H9 (cell line): ENCODE results near the gene TMEM51. TPM values are rescaled to one million over a fixed set of nuclear protein-coding genes. Genes with fewer than 3 reads are reported as not detected.

Experiments used
- DNase-seq: peaks from one replicate; pipeline ENCODE4 v3.0.0-alpha.2; 2017
- H2AFZ ChIP-seq: one replicate; pipeline ENCODE4 v1.6.1; 2013; ENCODE audit warnings: mild to moderate bottlenecking, low read length, control low read depth, moderate library complexity
- H2AK5ac ChIP-seq: 2 replicates; pipeline ENCODE4 v1.6.1; 2013; ENCODE audit warnings: low read length, control low read depth, mixed read lengths; ENCODE audit not compliant: insufficient read length
- H2BK120ac ChIP-seq: one replicate; pipeline ENCODE4 v1.6.1; 2013; ENCODE audit warnings: low read depth, mild to moderate bottlenecking, low read length, control low read depth, inconsistent platforms; ENCODE audit not compliant: poor library complexity, severe bottlenecking
- H2BK12ac ChIP-seq: 2 replicates; pipeline ENCODE4 v1.6.1; 2013; ENCODE audit warnings: low read length, control low read depth, mixed read lengths, low read depth; ENCODE audit not compliant: insufficient read length
- H2BK15ac ChIP-seq: 2 replicates; pipeline ENCODE4 v1.6.1; 2013; ENCODE audit warnings: low read depth, low read length, control low read depth
- H2BK20ac ChIP-seq: one replicate; pipeline ENCODE4 v1.6.1; 2013; ENCODE audit warnings: low read depth, mild to moderate bottlenecking, low read length, control low read depth, inconsistent platforms; ENCODE audit not compliant: poor library complexity, severe bottlenecking
- H2BK5ac ChIP-seq: 2 replicates; pipeline ENCODE4 v1.6.1; 2013; ENCODE audit warnings: low read length, control low read depth, mixed read lengths; ENCODE audit not compliant: insufficient read length
- H3K14ac ChIP-seq: 2 replicates; pipeline ENCODE4 v1.6.1; 2013; ENCODE audit warnings: low read length, control low read depth; ENCODE audit not compliant: insufficient read depth
- H3K18ac ChIP-seq: 2 replicates; pipeline ENCODE4 v1.6.1; 2013; ENCODE audit warnings: low read depth, mild to moderate bottlenecking, mixed read lengths, low read length, control low read depth; ENCODE audit not compliant: insufficient read length
- H3K23ac ChIP-seq: 2 replicates; pipeline ENCODE4 v1.6.1; 2013; ENCODE audit warnings: low read length, control low read depth, mixed read lengths, low read depth; ENCODE audit not compliant: insufficient read length
- H3K23me2 ChIP-seq: 2 replicates; pipeline ENCODE4 v1.6.1; 2013; ENCODE audit warnings: low read depth, mild to moderate bottlenecking, mixed read lengths, low read length, control low read depth; ENCODE audit not compliant: insufficient read length, poor library complexity, severe bottlenecking
- H3K27ac ChIP-seq: 2 replicates; pipeline ENCODE4 v1.5.1; 2013; ENCODE audit warnings: low read length, control low read depth, mixed read lengths, low read depth; ENCODE audit not compliant: insufficient read length
- H3K27me3 ChIP-seq: 2 replicates; pipeline ENCODE4 v1.6.1; 2013; ENCODE audit warnings: low read length, control low read depth, inconsistent platforms; ENCODE audit not compliant: insufficient read depth
- H3K4ac ChIP-seq: 2 replicates; pipeline ENCODE4 v1.6.1; 2013; ENCODE audit warnings: low read depth, mild to moderate bottlenecking, control low read depth, inconsistent platforms, low read length, moderate library complexity
- H3K4me1 ChIP-seq: 2 replicates; pipeline ENCODE4 v1.6.1; 2013; ENCODE audit warnings: low read length, control low read depth, inconsistent platforms; ENCODE audit not compliant: insufficient read depth
- H3K4me2 ChIP-seq: 2 replicates; pipeline ENCODE4 v1.6.1; 2013; ENCODE audit warnings: low read length, control low read depth, mixed read lengths; ENCODE audit not compliant: insufficient read length, insufficient read depth
- H3K56ac ChIP-seq: 2 replicates; pipeline ENCODE4 v1.6.1; 2013; ENCODE audit warnings: low read depth, mild to moderate bottlenecking, mixed read lengths, low read length, control low read depth; ENCODE audit not compliant: insufficient read length
- H3K79me1 ChIP-seq: 2 replicates; pipeline ENCODE4 v1.6.1; 2013; ENCODE audit warnings: low read depth, mild to moderate bottlenecking, moderate library complexity, low read length, control low read depth, inconsistent platforms; ENCODE audit not compliant: insufficient read depth, poor library complexity, severe bottlenecking
- H3K79me2 ChIP-seq: 2 replicates; pipeline ENCODE4 v1.6.1; 2013; ENCODE audit warnings: low read length, control low read depth, inconsistent platforms; ENCODE audit not compliant: insufficient read depth
- H3K9ac ChIP-seq: 2 replicates; pipeline ENCODE4 v1.6.1; 2013; ENCODE audit warnings: low read length, control low read depth, mixed read lengths; ENCODE audit not compliant: insufficient read length; ENCODE audit errors: extremely low read depth
- H3K9me3 ChIP-seq: one replicate; pipeline ENCODE4 v1.6.1; 2013; ENCODE audit warnings: low read depth, low read length, inconsistent platforms; ENCODE audit not compliant: control insufficient read depth
- H3T11ph ChIP-seq: one replicate; pipeline ENCODE4 v1.6.1; 2013; ENCODE audit warnings: mild to moderate bottlenecking, low read length, control low read depth, inconsistent platforms
- H4K20me1 ChIP-seq: one replicate; pipeline ENCODE4 v1.6.1; 2013; ENCODE audit not compliant: control insufficient read depth, insufficient read length, insufficient read depth
- H4K5ac ChIP-seq: 2 replicates; pipeline ENCODE4 v1.6.1; 2013; ENCODE audit warnings: low read depth, mild to moderate bottlenecking, mixed read lengths, low read length, control low read depth; ENCODE audit not compliant: insufficient read length
- H4K8ac ChIP-seq: replicated peaks from 2 replicates; pipeline ENCODE4 v1.6.1; 2013; ENCODE audit warnings: low read length, control low read depth, mixed read lengths, low read depth; ENCODE audit not compliant: insufficient read length
- H4K91ac ChIP-seq: 2 replicates; pipeline ENCODE4 v1.6.1; 2013; ENCODE audit warnings: low read depth, mild to moderate bottlenecking, moderate library complexity, mixed read lengths, low read length, control low read depth; ENCODE audit not compliant: insufficient read length
- H3K27ac Mint-ChIP-seq, 3 experiments: 2 replicates in 2 of 3; 3 replicates in 1 of 3; pipeline ENCODE4 v1.8.0; 2020 to 2021; ENCODE audit warnings: mixed read lengths in 3 of 3, mild to moderate bottlenecking in 1 of 3, moderate library complexity in 1 of 3
- H3K27me3 Mint-ChIP-seq: 2 replicates; pipeline ENCODE4 v1.8.0; 2021; ENCODE audit warnings: low read depth, mild to moderate bottlenecking, moderate library complexity, mixed read lengths
- H3K36me3 Mint-ChIP-seq, 3 experiments: 2 replicates in 2 of 3; 3 replicates in 1 of 3; pipeline ENCODE4 v1.8.0; 2020 to 2021; ENCODE audit warnings: low read depth in 3 of 3, mixed read lengths in 3 of 3; ENCODE audit not compliant: insufficient read depth in 1 of 3
- H3K4me1 Mint-ChIP-seq, 2 experiments: 2 replicates each; pipeline ENCODE4 v1.8.0; 2020; ENCODE audit warnings: mixed read lengths in 2 of 2
- H3K4me3 Mint-ChIP-seq, 2 experiments: 2 replicates in 1 of 2; 3 replicates in 1 of 2; pipeline ENCODE4 v1.8.0; 2020 to 2021; ENCODE audit warnings: mild to moderate bottlenecking in 2 of 2, mixed read lengths in 2 of 2, moderate library complexity in 1 of 2
- H3K9me3 Mint-ChIP-seq, 2 experiments: 2 replicates in 1 of 2; 3 replicates in 1 of 2; pipeline ENCODE4 v1.8.0; 2020; ENCODE audit warnings: mild to moderate bottlenecking in 2 of 2, mixed read lengths in 2 of 2, moderate library complexity in 1 of 2
- WGBS: extraction: QIAGEN DNeasy Blood & Tissue Kit; methylation state at CpG from one replicate; pipeline ENCODE4 v1.1.7; 2013; ENCODE audit warnings: missing lambda C conversion rate, low lambda C conversion rate, mixed read lengths; ENCODE audit not compliant: insufficient read length; ENCODE audit errors: extremely low coverage; 5-methylcytosine and 5-hydroxymethylcytosine counted together
- total RNA-seq: library from RNA; stranded (reverse); gene quantifications from 2 replicates; pipeline ENCODE4 v1.2.1, GENCODE V29; 2021
- TF ChIP-seq, protein P1 (sequence below): fragments of 200-600 bp; sonication (generic); conservative IDR thresholded peaks from 3 replicates; pipeline ENCODE4 v1.8.0; 2021; ENCODE audit warnings: antibody characterized with exemption, mild to moderate bottlenecking

Gene TMEM51
- total RNA-seq, 1 experiment from 2014 or later, result 4.6 TPM

DNA sequence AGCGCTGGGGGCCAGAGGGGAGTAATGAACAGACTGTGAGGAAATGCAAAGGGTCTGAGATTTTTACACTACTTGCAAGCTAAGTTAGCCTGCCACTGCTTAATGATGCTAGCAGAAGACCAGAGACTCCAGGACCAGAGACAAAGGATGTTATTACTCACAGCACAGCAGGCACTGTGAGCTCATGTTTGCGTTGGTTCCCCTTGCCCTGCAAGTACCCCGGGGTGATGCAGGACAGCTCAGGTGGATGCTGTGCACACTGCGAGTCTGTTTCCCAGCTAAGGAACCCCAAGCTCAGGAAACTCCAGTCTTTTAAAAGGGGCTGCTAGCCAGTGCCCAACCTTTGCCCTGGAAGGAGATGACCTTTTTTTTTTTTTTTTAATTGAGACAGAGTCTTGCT, 94.7 kb downstream of the TMEM51 start:
- H3K9ac ChIP-seq, result no peak overlapping the region
- Mint-ChIP-seq H3K36me3 (no peaks in the 10 kb centered on the region; a peak in 1 of 7 replicates), H3K4me3 (peak overlapping the region in 1 of 2 experiments; percentile 88; a peak in 1 of 5 replicates), H3K9me3 (peaks cover 0 to 2% of the 10 kb centered on the region in 2 experiments; a peak in 1 of 5 replicates), H3K27me3 (peaks cover 31% of the 10 kb centered on the region), H3K27ac (no peak overlapping the region), H3K4me1 (peaks cover 36 to 38% of the 10 kb centered on the region in 2 experiments)
- H2BK5ac ChIP-seq, result no peak overlapping the region
- no CpG with 5 or more reads among the region's 4 CpGs for WGBS
- no peaks in the 10 kb centered on the region for H3K79me2 ChIP-seq
- H2BK20ac ChIP-seq, result no peak overlapping the region
- no peak overlapping the region for H3T11ph ChIP-seq
- no peak overlapping the region for H3K18ac ChIP-seq
- no peak overlapping the region for H2BK120ac ChIP-seq
- H3K4ac ChIP-seq, result no peak overlapping the region
- H2AFZ ChIP-seq, result no peak overlapping the region
- H3K27me3 ChIP-seq, result 0 out of 2 replicates have a peak, but pooled peaks cover 2% of the 10 kb centered on the region
- H3K79me1 ChIP-seq, result no peaks in the 10 kb centered on the region
- H4K20me1 ChIP-seq, result no peaks in the 10 kb centered on the region
- peaks cover 9% of the 10 kb centered on the region; the same call in 1 of the 2 replicates for H3K4me1 ChIP-seq
- TF ChIP-seq, protein P1, sequence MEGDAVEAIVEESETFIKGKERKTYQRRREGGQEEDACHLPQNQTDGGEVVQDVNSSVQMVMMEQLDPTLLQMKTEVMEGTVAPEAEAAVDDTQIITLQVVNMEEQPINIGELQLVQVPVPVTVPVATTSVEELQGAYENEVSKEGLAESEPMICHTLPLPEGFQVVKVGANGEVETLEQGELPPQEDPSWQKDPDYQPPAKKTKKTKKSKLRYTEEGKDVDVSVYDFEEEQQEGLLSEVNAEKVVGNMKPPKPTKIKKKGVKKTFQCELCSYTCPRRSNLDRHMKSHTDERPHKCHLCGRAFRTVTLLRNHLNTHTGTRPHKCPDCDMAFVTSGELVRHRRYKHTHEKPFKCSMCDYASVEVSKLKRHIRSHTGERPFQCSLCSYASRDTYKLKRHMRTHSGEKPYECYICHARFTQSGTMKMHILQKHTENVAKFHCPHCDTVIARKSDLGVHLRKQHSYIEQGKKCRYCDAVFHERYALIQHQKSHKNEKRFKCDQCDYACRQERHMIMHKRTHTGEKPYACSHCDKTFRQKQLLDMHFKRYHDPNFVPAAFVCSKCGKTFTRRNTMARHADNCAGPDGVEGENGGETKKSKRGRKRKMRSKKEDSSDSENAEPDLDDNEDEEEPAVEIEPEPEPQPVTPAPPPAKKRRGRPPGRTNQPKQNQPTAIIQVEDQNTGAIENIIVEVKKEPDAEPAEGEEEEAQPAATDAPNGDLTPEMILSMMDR, result no peak
- no peak overlapping the region for H3K4me2 ChIP-seq
- no peak overlapping the region for H2BK15ac ChIP-seq
- no peaks in the 10 kb centered on the region for H3K23me2 ChIP-seq
- no peak for DNase-seq
- no peak overlapping the region for H3K27ac ChIP-seq
- H4K91ac ChIP-seq, result no peak overlapping the region
- no peak overlapping the region for H2AK5ac ChIP-seq
- H4K8ac ChIP-seq, result no peak overlapping the region
- H3K23ac ChIP-seq, result no peak overlapping the region
- H3K14ac ChIP-seq, result no peak overlapping the region
- H4K5ac ChIP-seq, result no peak overlapping the region
- H2BK12ac ChIP-seq, result no peak overlapping the region
- no peaks in the 10 kb centered on the region for H3K9me3 ChIP-seq
- no peak overlapping the region for H3K56ac ChIP-seq
